Prostate gland (tissue), 2 donors: ENCODE measurements around the gene PCDHGC5.

ENCODE experiments used
- CTCF ChIP-seq, 4 experiments: fragments of 200-600 bp in 2 of 4; fragments of 450-650 bp in 2 of 4; sonication (generic) in 2 of 4; IDR thresholded peaks; 1 replicate in 3 of 4; 2 replicates in 1 of 4; pipeline ENCODE4 v1.5.1; 2016 to 2019; ENCODE audit warnings: antibody characterized with exemption in 4 of 4, mild to moderate bottlenecking in 2 of 4, moderate library complexity in 2 of 4
- POLR2AphosphoS5 ChIP-seq: sonication (generic); formaldehyde crosslinking; IDR thresholded peaks from one replicate; pipeline ENCODE4 v1.6.1; 2017; ENCODE audit warnings: antibody characterized with exemption

DNA sequence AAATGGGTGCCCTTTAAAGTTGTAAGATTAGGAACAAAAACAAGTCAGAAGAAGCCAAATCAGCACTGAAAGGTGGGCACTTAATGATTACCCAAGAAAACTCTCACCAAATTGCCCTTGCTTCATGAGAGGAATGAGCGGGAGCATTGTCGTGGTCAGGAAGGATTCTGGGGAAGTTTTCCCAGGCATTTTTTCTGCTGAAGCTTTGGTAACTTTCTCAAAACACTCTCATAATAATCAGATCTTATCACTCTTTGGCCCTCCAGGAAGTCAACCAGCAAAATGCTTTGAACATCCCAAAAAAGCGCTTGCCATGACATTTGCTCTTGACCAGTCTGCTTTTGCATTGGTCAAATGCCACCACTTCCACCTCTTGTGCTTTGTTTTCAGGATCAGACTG is 23.5 kb upstream of the PCDHGC5 start:
- TF ChIP-seq CTCF (IDR thresholded peaks at IDR 0.05), result no peak
- TF ChIP-seq POLR2AphosphoS5, result no peak
